ENCODE measurements around the gene MRPS12. TPM values are rescaled to one million over a fixed set of nuclear protein-coding genes. Genes with fewer than 3 reads are reported as not detected.

The MRPS12 gene
- total RNA-seq, 1 experiment from 2014 or later, result 81.3 TPM

DNA sequence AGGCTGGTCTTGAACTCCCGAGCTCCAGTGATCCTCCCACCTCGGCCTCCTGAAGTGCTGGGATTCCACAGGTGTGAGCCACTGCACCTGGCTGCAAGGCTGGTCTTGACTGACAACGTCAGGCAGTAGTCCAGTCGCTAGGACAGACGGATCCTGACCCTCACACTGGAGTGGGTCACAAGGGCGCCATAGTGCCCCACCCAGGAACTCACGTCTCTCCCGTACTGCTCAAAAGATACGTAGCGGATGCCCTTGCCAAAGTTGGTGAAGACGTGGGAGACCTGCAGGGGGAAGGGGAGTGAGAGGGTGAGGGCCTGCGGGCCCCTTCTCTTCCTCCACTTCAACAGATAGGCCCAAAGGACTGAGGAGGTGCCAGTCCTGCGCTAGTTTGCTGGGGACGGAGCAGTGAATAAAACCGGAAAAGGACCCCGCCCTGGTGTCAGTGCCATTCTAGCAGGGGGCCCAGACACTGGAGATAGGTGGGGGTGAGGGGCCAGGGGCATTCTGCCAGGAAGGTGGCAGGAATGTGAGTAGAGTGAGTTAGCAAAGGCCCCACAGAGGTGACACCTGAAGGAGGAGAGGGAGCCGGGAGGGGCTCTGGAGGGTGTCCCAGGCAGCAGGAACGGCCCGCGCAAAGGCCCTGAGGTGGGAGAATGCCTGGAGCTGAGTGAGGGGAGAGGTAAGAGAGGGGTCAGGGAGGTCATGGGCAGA is 11.9 kb downstream of the MRPS12 start:
- no peak overlapping the region for H3T11ph ChIP-seq (ENCODE audit: low read length)
- H4K20me1 ChIP-seq (ENCODE audit: control insufficient read depth, insufficient read depth, insufficient read length), result no peaks in the 10 kb centered on the region
- H2AFZ ChIP-seq (ENCODE audit: low read length), result no peak overlapping the region
- TF ChIP-seq, protein P1, sequence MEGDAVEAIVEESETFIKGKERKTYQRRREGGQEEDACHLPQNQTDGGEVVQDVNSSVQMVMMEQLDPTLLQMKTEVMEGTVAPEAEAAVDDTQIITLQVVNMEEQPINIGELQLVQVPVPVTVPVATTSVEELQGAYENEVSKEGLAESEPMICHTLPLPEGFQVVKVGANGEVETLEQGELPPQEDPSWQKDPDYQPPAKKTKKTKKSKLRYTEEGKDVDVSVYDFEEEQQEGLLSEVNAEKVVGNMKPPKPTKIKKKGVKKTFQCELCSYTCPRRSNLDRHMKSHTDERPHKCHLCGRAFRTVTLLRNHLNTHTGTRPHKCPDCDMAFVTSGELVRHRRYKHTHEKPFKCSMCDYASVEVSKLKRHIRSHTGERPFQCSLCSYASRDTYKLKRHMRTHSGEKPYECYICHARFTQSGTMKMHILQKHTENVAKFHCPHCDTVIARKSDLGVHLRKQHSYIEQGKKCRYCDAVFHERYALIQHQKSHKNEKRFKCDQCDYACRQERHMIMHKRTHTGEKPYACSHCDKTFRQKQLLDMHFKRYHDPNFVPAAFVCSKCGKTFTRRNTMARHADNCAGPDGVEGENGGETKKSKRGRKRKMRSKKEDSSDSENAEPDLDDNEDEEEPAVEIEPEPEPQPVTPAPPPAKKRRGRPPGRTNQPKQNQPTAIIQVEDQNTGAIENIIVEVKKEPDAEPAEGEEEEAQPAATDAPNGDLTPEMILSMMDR (conservative IDR thresholded peaks at IDR 0.05), result no peak
- DNase-seq, result no peak
- no peak overlapping the region for H3K27ac ChIP-seq (ENCODE audit: insufficient read length, low read depth, low read length)
- no peak overlapping the region for H2BK15ac ChIP-seq (ENCODE audit: low read depth, low read length)
- Mint-ChIP-seq H3K36me3 (ENCODE audit: insufficient read depth in 1 of 3, low read depth in 3 of 3) (peaks cover 10 to 28% (median 25%) of the 10 kb centered on the region in 3 experiments), H3K9me3 (no peaks in the 10 kb centered on the region), H3K27ac (no peak overlapping the region), H3K27me3 (ENCODE audit: low read depth) (peaks cover 33% of the 10 kb centered on the region), H3K4me3 (no peak overlapping the region), H3K4me1 (peaks cover 4% of the 10 kb centered on the region in 2 experiments; a peak in 2 of 4 replicates)
- no peak overlapping the region for H4K91ac ChIP-seq (ENCODE audit: insufficient read length, low read depth, low read length)
- H3K4ac ChIP-seq (ENCODE audit: low read depth, low read length), result no peak overlapping the region
- H3K9me3 ChIP-seq (ENCODE audit: control insufficient read depth, low read depth, low read length), result no peaks in the 10 kb centered on the region
- no peaks in the 10 kb centered on the region for H3K27me3 ChIP-seq (ENCODE audit: insufficient read depth, low read length)
- no peak overlapping the region for H3K56ac ChIP-seq (ENCODE audit: insufficient read length, low read depth, low read length)
- H3K4me1 ChIP-seq (ENCODE audit: insufficient read depth, low read length), result no peaks in the 10 kb centered on the region
- no peak overlapping the region for H2BK12ac ChIP-seq (ENCODE audit: insufficient read length, low read depth, low read length)
- H2AK5ac ChIP-seq (ENCODE audit: insufficient read length, low read length), result no peak overlapping the region
- no peak overlapping the region for H2BK5ac ChIP-seq (ENCODE audit: insufficient read length, low read length)
- WGBS (ENCODE audit: extremely low coverage, insufficient read length, low lambda C conversion rate), result no CpG with 5 or more reads among the region's 20 CpGs
- no peak overlapping the region for H3K4me2 ChIP-seq (ENCODE audit: insufficient read depth, insufficient read length, low read length)
- no peak overlapping the region for H2BK120ac ChIP-seq (ENCODE audit: low read depth, low read length, poor library complexity, severe bottlenecking)
- H3K79me2 ChIP-seq (ENCODE audit: insufficient read depth, low read length), result no peaks in the 10 kb centered on the region
- H3K14ac ChIP-seq (ENCODE audit: insufficient read depth, low read length), result no peak overlapping the region
- H3K18ac ChIP-seq (ENCODE audit: insufficient read length, low read depth, low read length), result no peak overlapping the region
- H3K79me1 ChIP-seq (ENCODE audit: insufficient read depth, low read depth, low read length, poor library complexity, severe bottlenecking), result no peaks in the 10 kb centered on the region
- no peak overlapping the region for H3K9ac ChIP-seq (ENCODE audit: extremely low read depth, insufficient read length, low read length)
- no peak overlapping the region for H4K5ac ChIP-seq (ENCODE audit: insufficient read length, low read depth, low read length)
- H3K23ac ChIP-seq (ENCODE audit: insufficient read length, low read depth, low read length), result no peak overlapping the region
- H2BK20ac ChIP-seq (ENCODE audit: low read depth, low read length, poor library complexity, severe bottlenecking), result no peak overlapping the region
- no peaks in the 10 kb centered on the region for H3K23me2 ChIP-seq (ENCODE audit: insufficient read length, low read depth, low read length, poor library complexity, severe bottlenecking)
- no peak overlapping the region for H4K8ac ChIP-seq (replicated peaks; ENCODE audit: insufficient read length, low read depth, low read length)

Data from H9 (cell line).